ENCODE measurements around the gene ZRANB2. TPM values are rescaled to one million over a fixed set of nuclear protein-coding genes. Genes with fewer than 3 reads are reported as not detected.

ZRANB2 gene
- total RNA-seq, 1 experiment from 2014 or later = 103 TPM

DNA sequence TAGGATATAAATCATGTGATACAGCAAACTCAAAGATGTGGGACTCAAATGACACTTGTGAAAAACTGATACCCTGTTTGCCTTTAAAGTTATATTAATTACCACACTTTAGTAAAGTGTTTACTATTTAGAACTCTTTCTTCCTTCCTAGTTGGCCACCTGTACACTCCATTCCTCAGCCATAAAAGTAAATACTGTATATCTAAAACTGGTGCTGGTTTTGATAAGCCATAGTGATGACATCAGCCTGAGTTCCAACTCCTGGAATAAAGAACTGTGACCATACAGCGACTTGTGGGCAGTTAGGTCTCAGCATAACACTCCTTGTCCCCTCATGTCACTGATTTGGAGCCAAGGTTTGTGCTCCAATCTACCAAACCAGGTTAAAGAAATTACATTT is 36.0 kb downstream of the ZRANB2 start:
- no peak overlapping the region for H2BK15ac ChIP-seq (ENCODE audit: low read depth, low read length)
- peaks cover 41% of the 10 kb centered on the region for H3K27me3 Mint-ChIP-seq (ENCODE audit: low read depth)
- H3K4me2 ChIP-seq (ENCODE audit: insufficient read depth, insufficient read length, low read length) = no peak overlapping the region
- no peaks in the 10 kb centered on the region for H3K79me2 ChIP-seq (ENCODE audit: insufficient read depth, low read length)
- H2BK12ac ChIP-seq (ENCODE audit: insufficient read length, low read depth, low read length) = no peak overlapping the region
- H2AFZ ChIP-seq (ENCODE audit: low read length) = no peak overlapping the region
- H3K23ac ChIP-seq (ENCODE audit: insufficient read length, low read depth, low read length) = no peak overlapping the region
- H4K20me1 ChIP-seq (ENCODE audit: control insufficient read depth, insufficient read depth, insufficient read length) = no peaks in the 10 kb centered on the region
- no peak for DNase-seq
- H3K9me3 Mint-ChIP-seq = no peaks in the 10 kb centered on the region
- H3K27ac ChIP-seq (ENCODE audit: insufficient read length, low read depth, low read length) = no peak overlapping the region
- H3K9me3 ChIP-seq (ENCODE audit: control insufficient read depth, low read depth, low read length) = no peaks in the 10 kb centered on the region
- H3K56ac ChIP-seq (ENCODE audit: insufficient read length, low read depth, low read length) = no peak overlapping the region
- no peak overlapping the region for H3K4me3 Mint-ChIP-seq
- H3K36me3 Mint-ChIP-seq (ENCODE audit: insufficient read depth in 1 of 3, low read depth in 3 of 3) = no peaks in the 10 kb centered on the region
- 0 out of 2 replicates have a peak, but pooled peaks cover 2% of the 10 kb centered on the region for H3K4me1 ChIP-seq (ENCODE audit: insufficient read depth, low read length)
- WGBS (ENCODE audit: extremely low coverage, insufficient read length, low lambda C conversion rate) = no CpG with 5 or more reads among the region's 1 CpG
- H3K9ac ChIP-seq (ENCODE audit: extremely low read depth, insufficient read length, low read length) = no peak overlapping the region
- H2BK5ac ChIP-seq (ENCODE audit: insufficient read length, low read length) = no peak overlapping the region
- no peak overlapping the region for H3T11ph ChIP-seq (ENCODE audit: low read length)
- H2BK120ac ChIP-seq (ENCODE audit: low read depth, low read length, poor library complexity, severe bottlenecking) = no peak overlapping the region
- no peak overlapping the region for H3K18ac ChIP-seq (ENCODE audit: insufficient read length, low read depth, low read length)
- no peak overlapping the region for H4K5ac ChIP-seq (ENCODE audit: insufficient read length, low read depth, low read length)
- peaks cover 4 to 5% of the 10 kb centered on the region in 2 experiments; a peak in 3 of 4 replicates for H3K4me1 Mint-ChIP-seq
- no peak overlapping the region for H2AK5ac ChIP-seq (ENCODE audit: insufficient read length, low read length)
- H4K8ac ChIP-seq (replicated peaks; ENCODE audit: insufficient read length, low read depth, low read length) = no peak overlapping the region
- TF ChIP-seq, protein P1, sequence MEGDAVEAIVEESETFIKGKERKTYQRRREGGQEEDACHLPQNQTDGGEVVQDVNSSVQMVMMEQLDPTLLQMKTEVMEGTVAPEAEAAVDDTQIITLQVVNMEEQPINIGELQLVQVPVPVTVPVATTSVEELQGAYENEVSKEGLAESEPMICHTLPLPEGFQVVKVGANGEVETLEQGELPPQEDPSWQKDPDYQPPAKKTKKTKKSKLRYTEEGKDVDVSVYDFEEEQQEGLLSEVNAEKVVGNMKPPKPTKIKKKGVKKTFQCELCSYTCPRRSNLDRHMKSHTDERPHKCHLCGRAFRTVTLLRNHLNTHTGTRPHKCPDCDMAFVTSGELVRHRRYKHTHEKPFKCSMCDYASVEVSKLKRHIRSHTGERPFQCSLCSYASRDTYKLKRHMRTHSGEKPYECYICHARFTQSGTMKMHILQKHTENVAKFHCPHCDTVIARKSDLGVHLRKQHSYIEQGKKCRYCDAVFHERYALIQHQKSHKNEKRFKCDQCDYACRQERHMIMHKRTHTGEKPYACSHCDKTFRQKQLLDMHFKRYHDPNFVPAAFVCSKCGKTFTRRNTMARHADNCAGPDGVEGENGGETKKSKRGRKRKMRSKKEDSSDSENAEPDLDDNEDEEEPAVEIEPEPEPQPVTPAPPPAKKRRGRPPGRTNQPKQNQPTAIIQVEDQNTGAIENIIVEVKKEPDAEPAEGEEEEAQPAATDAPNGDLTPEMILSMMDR (conservative IDR thresholded peaks at IDR 0.05) = no peak
- no peaks in the 10 kb centered on the region for H3K79me1 ChIP-seq (ENCODE audit: insufficient read depth, low read depth, low read length, poor library complexity, severe bottlenecking)
- H3K4ac ChIP-seq (ENCODE audit: low read depth, low read length) = no peak overlapping the region
- H3K27me3 ChIP-seq (ENCODE audit: insufficient read depth, low read length) = peaks cover 10% of the 10 kb centered on the region; the same call in 1 of the 2 replicates
- H3K14ac ChIP-seq (ENCODE audit: insufficient read depth, low read length) = no peak overlapping the region
- H3K23me2 ChIP-seq (ENCODE audit: insufficient read length, low read depth, low read length, poor library complexity, severe bottlenecking) = peaks cover 9% of the 10 kb centered on the region
- H2BK20ac ChIP-seq (ENCODE audit: low read depth, low read length, poor library complexity, severe bottlenecking) = no peak overlapping the region
- no peak overlapping the region for H4K91ac ChIP-seq (ENCODE audit: insufficient read length, low read depth, low read length)
- no peak overlapping the region for H3K27ac Mint-ChIP-seq
